Neural cell (in vitro differentiated cells): Measurements from ENCODE around the gene SERP1. TPM values are rescaled to one million over a fixed set of nuclear protein-coding genes. Genes with fewer than 3 reads are reported as not detected.

Experiments
- H2AFZ ChIP-seq: fragments of 200-600, 300-800 bp; sonication (generic), shearing (Covaris generic); 2 replicates; pipeline ENCODE4 v1.6.0; 2014; ENCODE audit warnings: low read depth, mild to moderate bottlenecking, antibody characterized with exemption, low read length, moderate library complexity
- H3F3A ChIP-seq: fragments of 200-600 bp; shearing (Covaris generic); 2 replicates; pipeline ENCODE4 v1.6.1; 2016; ENCODE audit warnings: mild to moderate bottlenecking, moderate library complexity, mixed read lengths, antibody characterized with exemption, low read length; ENCODE audit not compliant: insufficient read depth, poor library complexity, severe bottlenecking
- H3K27ac ChIP-seq: fragments of 200-600, 300-800 bp; sonication (generic), shearing (Covaris generic); 2 replicates; pipeline ENCODE4 v1.5.1; 2014; ENCODE audit warnings: mild to moderate bottlenecking, low read length, moderate library complexity
- H3K27me3 ChIP-seq: fragments of 300-800, 200-600 bp; sonication (generic), shearing (Covaris generic); 2 replicates; pipeline ENCODE4 v1.6.0; 2014; ENCODE audit warnings: mild to moderate bottlenecking, low read depth, low read length, moderate library complexity; ENCODE audit not compliant: insufficient read depth
- H3K36me3 ChIP-seq: fragments of 300-800, 200-600 bp; sonication (generic), shearing (Covaris generic); 2 replicates; pipeline ENCODE4 v1.5.1; 2014; ENCODE audit warnings: mild to moderate bottlenecking, antibody characterized with exemption, low read length, moderate library complexity; ENCODE audit not compliant: insufficient read depth
- H3K4me2 ChIP-seq: fragments of 300-800, 200-600 bp; sonication (generic), shearing (Covaris generic); 2 replicates; pipeline ENCODE4 v1.6.0; 2014; ENCODE audit warnings: mild to moderate bottlenecking, low read length
- H3K4me3 ChIP-seq: fragments of 300-800, 200-600 bp; sonication (generic), shearing (Covaris generic); 2 replicates; pipeline ENCODE4 v1.5.1; 2014; ENCODE audit warnings: mild to moderate bottlenecking, low read length, moderate library complexity
- H3K79me2 ChIP-seq: fragments of 200-600 bp; shearing (Covaris generic); replicated peaks from 2 replicates; pipeline ENCODE4 v1.6.0; 2014; ENCODE audit warnings: mild to moderate bottlenecking, low read length, moderate library complexity; ENCODE audit not compliant: insufficient read depth
- H3K9ac ChIP-seq: fragments of 300-800, 200-600 bp; sonication (generic), shearing (Covaris generic); 2 replicates; pipeline ENCODE4 v1.6.1; 2016; ENCODE audit warnings: mild to moderate bottlenecking, low read length, mixed read lengths
- H3K9me2 ChIP-seq: fragments of 200-600 bp; shearing (Covaris generic); 2 replicates; pipeline ENCODE4 v1.6.1; 2016; ENCODE audit warnings: mild to moderate bottlenecking, low read length, mixed read lengths; ENCODE audit not compliant: insufficient read depth
- H3K9me3 ChIP-seq: fragments of 200-600, 300-800 bp; sonication (generic), shearing (Covaris generic); 2 replicates; pipeline ENCODE4 v1.6.1; 2016; ENCODE audit warnings: mild to moderate bottlenecking, mixed run types, low read length, moderate library complexity, mixed read lengths
- H4K20me1 ChIP-seq: fragments of 200-600 bp; shearing (Covaris generic); 2 replicates; pipeline ENCODE4 v1.6.1; 2016; ENCODE audit warnings: mild to moderate bottlenecking, mixed run types; ENCODE audit not compliant: insufficient read depth
- CTCF ChIP-seq: fragments of 450-650 bp; IDR thresholded peaks from 2 replicates; pipeline ENCODE4 v1.5.1; 2014; ENCODE audit warnings: antibody characterized with exemption, mild to moderate bottlenecking, moderate library complexity; ENCODE audit not compliant: poor library complexity, severe bottlenecking
- EP300 ChIP-seq: fragments of 450-650 bp; conservative IDR thresholded peaks from 2 replicates; pipeline ENCODE4 v1.6.1; 2014; ENCODE audit warnings: antibody characterized with exemption, mild to moderate bottlenecking, moderate library complexity; ENCODE audit not compliant: poor library complexity, severe bottlenecking
- EZH2 ChIP-seq: fragments of 200-600, 300-800 bp; shearing (Covaris generic), sonication (generic); IDR thresholded peaks from 2 replicates; pipeline ENCODE4 v1.6.1; 2014; ENCODE audit warnings: antibody characterized with exemption, low read length, borderline replicate concordance, mild to moderate bottlenecking; ENCODE audit not compliant: insufficient read depth, poor library complexity, severe bottlenecking
- MXI1 ChIP-seq: fragments of 450-650 bp; conservative IDR thresholded peaks from 2 replicates; pipeline ENCODE4 v1.6.1; 2014; ENCODE audit warnings: antibody characterized with exemption, mild to moderate bottlenecking; ENCODE audit not compliant: poor library complexity, severe bottlenecking
- POLR2AphosphoS5 ChIP-seq: IDR thresholded peaks from 2 replicates; pipeline ENCODE4 v1.6.1; 2012
- RAD21 ChIP-seq: fragments of 450-650 bp; conservative IDR thresholded peaks from 2 replicates; pipeline ENCODE4 v1.6.1; 2014; ENCODE audit warnings: antibody characterized with exemption, mild to moderate bottlenecking, moderate library complexity
- REST ChIP-seq: IDR thresholded peaks from 2 replicates; pipeline ENCODE4 v1.6.1; 2012; ENCODE audit warnings: borderline replicate concordance
- SMC3 ChIP-seq: fragments of 450-650 bp; conservative IDR thresholded peaks from 2 replicates; pipeline ENCODE4 v1.6.1; 2014; ENCODE audit warnings: antibody characterized with exemption, mild to moderate bottlenecking, moderate library complexity; ENCODE audit not compliant: poor library complexity
- TAF1 ChIP-seq: IDR thresholded peaks from 2 replicates; pipeline ENCODE4 v1.6.1; 2012; ENCODE audit warnings: low read depth
- polyA plus RNA-seq: library from polyadenylated mRNA; depleted of rRNA; stranded (reverse); fragments of >200 nt; gene quantifications from 2 replicates; pipeline ENCODE4 v1.2.3, GENCODE V29; 2014

The SERP1 gene
- polyA plus RNA-seq, 1 donor from 2014 or later, result 120 TPM

DNA sequence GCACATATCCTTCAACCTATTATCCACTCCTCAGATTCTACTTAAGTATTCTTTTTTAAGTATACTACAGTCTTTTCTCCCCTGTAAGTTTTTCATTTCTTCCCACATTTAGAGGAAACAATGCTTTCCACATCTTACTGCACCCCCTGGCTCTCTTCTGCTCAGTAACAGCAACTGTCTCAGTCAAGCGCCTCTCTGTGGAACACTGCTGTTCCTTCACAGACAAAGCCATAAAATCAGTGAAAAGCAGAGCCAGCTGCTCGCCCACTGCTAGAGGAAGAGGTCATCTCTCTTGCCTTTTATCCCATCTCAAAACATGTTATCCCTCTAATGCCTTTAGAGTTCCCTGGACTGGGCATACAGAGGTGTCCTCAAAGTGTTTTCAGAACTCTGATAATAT, 24.8 kb downstream of the SERP1 start:
- Histone ChIP-seq H3K9me3 (no peaks in the 10 kb centered on the region), H3F3A (no peaks in the 10 kb centered on the region), H3K36me3 (no peaks in the 10 kb centered on the region), H4K20me1 (no peaks in the 10 kb centered on the region), H3K27me3 (no peaks in the 10 kb centered on the region), H3K9ac (no peak overlapping the region), H2AFZ (no peak overlapping the region), H3K79me2 (no peaks in the 10 kb centered on the region), H3K9me2 (no peaks in the 10 kb centered on the region), H3K27ac (no peak overlapping the region), H3K4me2 (no peak overlapping the region), H3K4me3 (no peak overlapping the region)
- no peak for TF ChIP-seq TAF1
- no peak for TF ChIP-seq EP300
- no peak for TF ChIP-seq EZH2
- TF ChIP-seq RAD21, result no peak
- no peak for TF ChIP-seq SMC3
- no peak for TF ChIP-seq REST

DNA sequence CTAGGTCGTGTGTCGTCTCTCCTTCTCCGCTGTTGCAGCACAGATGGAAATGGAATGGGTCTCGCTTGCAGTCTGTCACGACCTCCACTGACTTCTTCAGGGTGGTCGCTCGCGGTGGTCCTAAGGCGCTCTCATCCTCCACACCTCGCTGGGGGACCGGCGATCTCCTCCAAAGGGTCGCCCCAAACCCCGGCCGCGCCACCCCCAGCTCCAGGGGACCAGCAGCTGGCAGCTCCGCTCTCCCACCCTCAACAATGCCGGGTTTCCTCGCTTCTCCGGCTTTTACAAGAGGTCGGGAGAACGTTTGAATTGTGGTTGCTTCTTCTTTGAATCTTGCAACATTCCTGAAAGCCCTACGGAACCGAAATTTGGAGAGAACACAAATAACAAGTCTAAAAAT, 25.9 kb downstream of the SERP1 start:
- no peak overlapping the region for H3K4me3 ChIP-seq
- TF ChIP-seq EZH2 (no peak), POLR2AphosphoS5 (no peak), MXI1 (no peak), EP300 (no peak), TAF1 (no peak), RAD21 (no peak), SMC3 (no peak), REST (no peak), CTCF (no peak)
- H3K4me2 ChIP-seq, result no peak overlapping the region

More for the DNA sequence above, 25.9 kb downstream of the SERP1 start:
- Histone ChIP-seq H3K9me2 (no peaks in the 10 kb centered on the region), H3K27me3 (no peaks in the 10 kb centered on the region), H2AFZ (no peak overlapping the region), H3K79me2 (no peaks in the 10 kb centered on the region), H3K27ac (no peak overlapping the region), H3K36me3 (no peaks in the 10 kb centered on the region), H3F3A (no peaks in the 10 kb centered on the region), H3K9ac (no peak overlapping the region), H3K9me3 (no peaks in the 10 kb centered on the region), H4K20me1 (no peaks in the 10 kb centered on the region)
